HL-60 (cell line): ENCODE results near the gene ELOA.

ENCODE experiments used
- TF ChIP-seq, protein P1 (sequence below): IDR thresholded peaks from one replicate; pipeline ENCODE4 v1.5.1; 2011; ENCODE audit warnings: low read length, control low read depth, inconsistent platforms; ENCODE audit not compliant: insufficient read depth
- TF ChIP-seq, protein P2 (sequence below): IDR thresholded peaks from 2 replicates; pipeline ENCODE4 v1.6.1; 2012; ENCODE audit warnings: low read depth; ENCODE audit not compliant: insufficient replicate concordance

DNA sequence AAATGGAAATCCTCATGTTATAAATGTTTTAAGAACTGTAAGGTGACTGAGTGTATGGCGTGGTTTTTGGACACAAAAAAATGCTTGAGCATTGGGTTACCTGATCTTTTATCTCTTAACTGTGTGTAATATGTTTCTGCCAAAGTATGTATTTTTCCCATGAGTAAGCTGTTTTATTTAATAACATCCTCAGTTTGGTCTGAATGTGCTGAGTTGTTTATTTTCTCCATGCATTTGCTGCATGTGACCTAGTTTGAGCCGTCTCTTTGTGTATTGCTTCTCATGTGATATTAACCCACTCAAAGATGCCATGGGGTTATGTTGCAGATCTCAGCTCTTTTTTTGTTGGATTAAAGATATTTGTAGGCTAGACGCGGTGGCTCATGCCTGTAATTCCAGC is 41.6 kb downstream of the ELOA start:
- TF ChIP-seq, protein P1, sequence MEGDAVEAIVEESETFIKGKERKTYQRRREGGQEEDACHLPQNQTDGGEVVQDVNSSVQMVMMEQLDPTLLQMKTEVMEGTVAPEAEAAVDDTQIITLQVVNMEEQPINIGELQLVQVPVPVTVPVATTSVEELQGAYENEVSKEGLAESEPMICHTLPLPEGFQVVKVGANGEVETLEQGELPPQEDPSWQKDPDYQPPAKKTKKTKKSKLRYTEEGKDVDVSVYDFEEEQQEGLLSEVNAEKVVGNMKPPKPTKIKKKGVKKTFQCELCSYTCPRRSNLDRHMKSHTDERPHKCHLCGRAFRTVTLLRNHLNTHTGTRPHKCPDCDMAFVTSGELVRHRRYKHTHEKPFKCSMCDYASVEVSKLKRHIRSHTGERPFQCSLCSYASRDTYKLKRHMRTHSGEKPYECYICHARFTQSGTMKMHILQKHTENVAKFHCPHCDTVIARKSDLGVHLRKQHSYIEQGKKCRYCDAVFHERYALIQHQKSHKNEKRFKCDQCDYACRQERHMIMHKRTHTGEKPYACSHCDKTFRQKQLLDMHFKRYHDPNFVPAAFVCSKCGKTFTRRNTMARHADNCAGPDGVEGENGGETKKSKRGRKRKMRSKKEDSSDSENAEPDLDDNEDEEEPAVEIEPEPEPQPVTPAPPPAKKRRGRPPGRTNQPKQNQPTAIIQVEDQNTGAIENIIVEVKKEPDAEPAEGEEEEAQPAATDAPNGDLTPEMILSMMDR, result no peak
- TF ChIP-seq, protein P2, sequence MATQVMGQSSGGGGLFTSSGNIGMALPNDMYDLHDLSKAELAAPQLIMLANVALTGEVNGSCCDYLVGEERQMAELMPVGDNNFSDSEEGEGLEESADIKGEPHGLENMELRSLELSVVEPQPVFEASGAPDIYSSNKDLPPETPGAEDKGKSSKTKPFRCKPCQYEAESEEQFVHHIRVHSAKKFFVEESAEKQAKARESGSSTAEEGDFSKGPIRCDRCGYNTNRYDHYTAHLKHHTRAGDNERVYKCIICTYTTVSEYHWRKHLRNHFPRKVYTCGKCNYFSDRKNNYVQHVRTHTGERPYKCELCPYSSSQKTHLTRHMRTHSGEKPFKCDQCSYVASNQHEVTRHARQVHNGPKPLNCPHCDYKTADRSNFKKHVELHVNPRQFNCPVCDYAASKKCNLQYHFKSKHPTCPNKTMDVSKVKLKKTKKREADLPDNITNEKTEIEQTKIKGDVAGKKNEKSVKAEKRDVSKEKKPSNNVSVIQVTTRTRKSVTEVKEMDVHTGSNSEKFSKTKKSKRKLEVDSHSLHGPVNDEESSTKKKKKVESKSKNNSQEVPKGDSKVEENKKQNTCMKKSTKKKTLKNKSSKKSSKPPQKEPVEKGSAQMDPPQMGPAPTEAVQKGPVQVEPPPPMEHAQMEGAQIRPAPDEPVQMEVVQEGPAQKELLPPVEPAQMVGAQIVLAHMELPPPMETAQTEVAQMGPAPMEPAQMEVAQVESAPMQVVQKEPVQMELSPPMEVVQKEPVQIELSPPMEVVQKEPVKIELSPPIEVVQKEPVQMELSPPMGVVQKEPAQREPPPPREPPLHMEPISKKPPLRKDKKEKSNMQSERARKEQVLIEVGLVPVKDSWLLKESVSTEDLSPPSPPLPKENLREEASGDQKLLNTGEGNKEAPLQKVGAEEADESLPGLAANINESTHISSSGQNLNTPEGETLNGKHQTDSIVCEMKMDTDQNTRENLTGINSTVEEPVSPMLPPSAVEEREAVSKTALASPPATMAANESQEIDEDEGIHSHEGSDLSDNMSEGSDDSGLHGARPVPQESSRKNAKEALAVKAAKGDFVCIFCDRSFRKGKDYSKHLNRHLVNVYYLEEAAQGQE, result no peak
